Stimulated activated CD4-positive, alpha-beta T cell treated with anti-CD3 and anti-CD28 coated beads, Interleukin-15, amount 100 ng/mL, for 24 hours (primary cell): ENCODE data around the gene FANCC.

Source experiments
- DNase-seq: peaks from one replicate; pipeline ENCODE4 v3.0.0-alpha.2; 2020

The FANCC gene

GRCh38 chr9:95112436-95113280, 204.9 kb downstream of the FANCC start:
- no peak for DNase-seq

GRCh38 chr9:95111716-95112115, 205.8 kb downstream of the FANCC start:
- DNase-seq, result no peak

- DNase-seq, result no peak
Observed at GRCh38 chr9:95110921-95111525, 206.5 kb downstream of the FANCC start.

GRCh38 chr9:95109456-95109855, 208.1 kb downstream of the FANCC start:
- DNase-seq, result no peak

- DNase-seq, result no peak
Observed at GRCh38 chr9:95108777-95109176, 208.7 kb downstream of the FANCC start.

GRCh38 chr9:95107976-95108375, 209.5 kb downstream of the FANCC start:
- no peak for DNase-seq

GRCh38 chr9:95107001-95107749, 210.3 kb downstream of the FANCC start:
- DNase-seq, result no peak

- DNase-seq, result no peak
Observed at GRCh38 chr9:95105519-95106287, 211.8 kb downstream of the FANCC start.

- DNase-seq, result no peak
Observed at GRCh38 chr9:95104980-95105379, 212.5 kb downstream of the FANCC start.

GRCh38 chr9:95104581-95104960, 212.9 kb downstream of the FANCC start:
- DNase-seq, result no peak

GRCh38 chr9:95103871-95104580, 213.5 kb downstream of the FANCC start:
- DNase-seq, result no peak

- DNase-seq, result no peak
Observed at GRCh38 chr9:95103281-95103771, 214.2 kb downstream of the FANCC start.

GRCh38 chr9:95102572-95102971, 214.9 kb downstream of the FANCC start:
- no peak for DNase-seq

GRCh38 chr9:95102001-95102433, 215.5 kb downstream of the FANCC start:
- no peak for DNase-seq

GRCh38 chr9:95101326-95101725, 216.2 kb downstream of the FANCC start:
- no peak for DNase-seq

- no peak for DNase-seq
Observed at GRCh38 chr9:95100071-95100627, 217.4 kb downstream of the FANCC start.

GRCh38 chr9:95099321-95100070, 218.0 kb downstream of the FANCC start:
- DNase-seq, result no peak

- no peak for DNase-seq
Observed at GRCh38 chr9:95098391-95098921, 219.1 kb downstream of the FANCC start.

GRCh38 chr9:95097279-95097678, 220.2 kb downstream of the FANCC start:
- no peak for DNase-seq

- DNase-seq, result no peak
Observed at GRCh38 chr9:95096807-95097206, 220.7 kb downstream of the FANCC start.

GRCh38 chr9:95096381-95096780, 221.1 kb downstream of the FANCC start:
- no peak for DNase-seq
